ENCODE data around the gene MYLK. TPM values are rescaled to one million over a fixed set of nuclear protein-coding genes. Genes with fewer than 3 reads are reported as not detected.
"Not testable (repeated sequence)": the region's sequence is repeated elsewhere in the genome, so short reads cannot be mapped to it uniquely, and the experiment has no call there.

The MYLK gene
- total and polyA plus RNA-seq, 9 donors: 16.4 to 34.5 (median 27.0) TPM

GRCh38 chr3:123605789-123606234 lies 278.3 kb downstream of the MYLK start:
- Histone ChIP-seq H3K4me3 (ENCODE audit: low read length) (no peak overlapping the region), H3K27ac (ENCODE audit: low read length) (no peak overlapping the region), H3K4me1 (ENCODE audit: control insufficient read depth, insufficient read depth, low read length) (no peaks in the 10 kb centered on the region), H3K9me3 (replicated peaks; ENCODE audit: control insufficient read depth, low read depth, low read length) (no peaks in the 10 kb centered on the region), H3K27me3 (ENCODE audit: control insufficient read depth, insufficient read depth, low read length) (no peaks in the 10 kb centered on the region), H3K36me3 (ENCODE audit: control insufficient read depth, insufficient read depth, low read length) (peaks cover 5% of the 10 kb centered on the region)
- 92% methylated on average over 3 of the region's 5 CpGs for WGBS (ENCODE audit: insufficient coverage)
- DNase-seq: no peak

- whole genome bisulfite sequencing (ENCODE audit: insufficient coverage): 81% methylated on average over 2 of the region's 2 CpGs
- not testable (repeated sequence) for DNase-seq; H3K4me1 ChIP-seq (ENCODE audit: control insufficient read depth, insufficient read depth, low read length); H3K27ac ChIP-seq (ENCODE audit: low read length); H3K36me3 ChIP-seq (ENCODE audit: control insufficient read depth, insufficient read depth, low read length); H3K4me3 ChIP-seq (ENCODE audit: low read length); H3K9me3 ChIP-seq (replicated peaks; ENCODE audit: control insufficient read depth, low read depth, low read length); H3K27me3 ChIP-seq (ENCODE audit: control insufficient read depth, insufficient read depth, low read length)
These were observed 281.0 kb downstream of the MYLK start for GRCh38 chr3:123603153-123603552.

GRCh38 chr3:123602325-123602724 lies 281.8 kb downstream of the MYLK start:
- Histone ChIP-seq H3K27me3 (ENCODE audit: control insufficient read depth, insufficient read depth, low read length) (no peaks in the 10 kb centered on the region), H3K4me3 (ENCODE audit: low read length) (no peak overlapping the region), H3K9me3 (replicated peaks; ENCODE audit: control insufficient read depth, low read depth, low read length) (no peaks in the 10 kb centered on the region), H3K36me3 (ENCODE audit: control insufficient read depth, insufficient read depth, low read length) (peaks cover 5% of the 10 kb centered on the region), H3K27ac (ENCODE audit: low read length) (no peak overlapping the region), H3K4me1 (ENCODE audit: control insufficient read depth, insufficient read depth, low read length) (no peaks in the 10 kb centered on the region)
- WGBS (ENCODE audit: insufficient coverage): no CpG with 5 or more reads among the region's 1 CpG
- no peak for DNase-seq

GRCh38 chr3:123600863-123601262 lies 283.3 kb downstream of the MYLK start:
- H3K27me3 ChIP-seq (ENCODE audit: control insufficient read depth, insufficient read depth, low read length); H3K36me3 ChIP-seq (ENCODE audit: control insufficient read depth, insufficient read depth, low read length); H3K4me1 ChIP-seq (ENCODE audit: control insufficient read depth, insufficient read depth, low read length); H3K27ac ChIP-seq (ENCODE audit: low read length); H3K9me3 ChIP-seq (replicated peaks; ENCODE audit: control insufficient read depth, low read depth, low read length); H3K4me3 ChIP-seq (ENCODE audit: low read length); DNase-seq: not testable (repeated sequence)

GRCh38 chr3:123597561-123597960 lies 286.6 kb downstream of the MYLK start:
- H3K4me1 ChIP-seq (ENCODE audit: control insufficient read depth, insufficient read depth, low read length): no peaks in the 10 kb centered on the region
- H3K4me3 ChIP-seq (ENCODE audit: low read length): no peak overlapping the region
- no peaks in the 10 kb centered on the region for H3K36me3 ChIP-seq (ENCODE audit: control insufficient read depth, insufficient read depth, low read length)
- H3K27ac ChIP-seq (ENCODE audit: low read length): no peak overlapping the region
- DNase-seq: no peak
- WGBS (ENCODE audit: insufficient coverage): 100% methylated on average over 2 of the region's 4 CpGs
- no peaks in the 10 kb centered on the region for H3K27me3 ChIP-seq (ENCODE audit: control insufficient read depth, insufficient read depth, low read length)
- H3K9me3 ChIP-seq (replicated peaks; ENCODE audit: control insufficient read depth, low read depth, low read length): no peaks in the 10 kb centered on the region

- no peaks in the 10 kb centered on the region for H3K4me1 ChIP-seq (ENCODE audit: control insufficient read depth, insufficient read depth, low read length)
- WGBS (ENCODE audit: insufficient coverage): 43% methylated on average over 1 of the region's 5 CpGs
- no peak for DNase-seq
These were observed 288.5 kb downstream of the MYLK start for GRCh38 chr3:123595396-123596180.

GRCh38 chr3:123593381-123593780 lies 290.8 kb downstream of the MYLK start:
- Histone ChIP-seq H3K27me3 (ENCODE audit: control insufficient read depth, insufficient read depth, low read length) (no peaks in the 10 kb centered on the region), H3K36me3 (ENCODE audit: control insufficient read depth, insufficient read depth, low read length) (no peaks in the 10 kb centered on the region), H3K9me3 (replicated peaks; ENCODE audit: control insufficient read depth, low read depth, low read length) (peaks cover 11% of the 10 kb centered on the region), H3K4me3 (ENCODE audit: low read length) (no peak overlapping the region), H3K27ac (ENCODE audit: low read length) (no peak overlapping the region), H3K4me1 (ENCODE audit: control insufficient read depth, insufficient read depth, low read length) (no peaks in the 10 kb centered on the region)
- DNase-seq: no peak
- 94% methylated on average over 2 of the region's 3 CpGs for WGBS (ENCODE audit: insufficient coverage)

More at GRCh38 chr3:123595396-123596180, 288.5 kb downstream of the MYLK start:
- Histone ChIP-seq H3K9me3 (replicated peaks; ENCODE audit: control insufficient read depth, low read depth, low read length) (peaks cover 6% of the 10 kb centered on the region), H3K27ac (ENCODE audit: low read length) (no peak overlapping the region), H3K4me3 (ENCODE audit: low read length) (no peak overlapping the region), H3K27me3 (ENCODE audit: control insufficient read depth, insufficient read depth, low read length) (no peaks in the 10 kb centered on the region), H3K36me3 (ENCODE audit: control insufficient read depth, insufficient read depth, low read length) (no peaks in the 10 kb centered on the region)

GRCh38 chr3:123590685-123591450 lies 293.3 kb downstream of the MYLK start:
- DNase-seq: no peak
- H3K27ac ChIP-seq (ENCODE audit: low read length): no peak overlapping the region
- peaks cover 11% of the 10 kb centered on the region for H3K9me3 ChIP-seq (replicated peaks; ENCODE audit: control insufficient read depth, low read depth, low read length)
- no peak overlapping the region for H3K4me3 ChIP-seq (ENCODE audit: low read length)
- no peaks in the 10 kb centered on the region for H3K27me3 ChIP-seq (ENCODE audit: control insufficient read depth, insufficient read depth, low read length)
- WGBS (ENCODE audit: insufficient coverage): 100% methylated on average over 3 of the region's 3 CpGs
- H3K4me1 ChIP-seq (ENCODE audit: control insufficient read depth, insufficient read depth, low read length): peaks cover 5% of the 10 kb centered on the region
- H3K36me3 ChIP-seq (ENCODE audit: control insufficient read depth, insufficient read depth, low read length): no peaks in the 10 kb centered on the region

GRCh38 chr3:123587401-123587800 lies 296.7 kb downstream of the MYLK start:
- Histone ChIP-seq H3K36me3 (ENCODE audit: control insufficient read depth, insufficient read depth, low read length) (no peaks in the 10 kb centered on the region), H3K4me1 (ENCODE audit: control insufficient read depth, insufficient read depth, low read length) (peaks cover 10% of the 10 kb centered on the region), H3K27ac (ENCODE audit: low read length) (no peak overlapping the region), H3K9me3 (replicated peaks; ENCODE audit: control insufficient read depth, low read depth, low read length) (peaks cover 11% of the 10 kb centered on the region), H3K27me3 (ENCODE audit: control insufficient read depth, insufficient read depth, low read length) (no peaks in the 10 kb centered on the region), H3K4me3 (ENCODE audit: low read length) (no peak overlapping the region)
- no peak for DNase-seq
- WGBS (ENCODE audit: insufficient coverage): 79% methylated on average over 2 of the region's 2 CpGs

- no peak overlapping the region for H3K4me3 ChIP-seq (ENCODE audit: low read length)
- no peak overlapping the region for H3K27ac ChIP-seq (ENCODE audit: low read length)
- H3K9me3 ChIP-seq (replicated peaks; ENCODE audit: control insufficient read depth, low read depth, low read length): peaks cover 11% of the 10 kb centered on the region
- no peaks in the 10 kb centered on the region for H3K27me3 ChIP-seq (ENCODE audit: control insufficient read depth, insufficient read depth, low read length)
- peaks cover 10% of the 10 kb centered on the region for H3K4me1 ChIP-seq (ENCODE audit: control insufficient read depth, insufficient read depth, low read length)
- no peaks in the 10 kb centered on the region for H3K36me3 ChIP-seq (ENCODE audit: control insufficient read depth, insufficient read depth, low read length)
- no peak for DNase-seq
- WGBS (ENCODE audit: insufficient coverage): no CpG with 5 or more reads among the region's 2 CpGs
These were observed 297.2 kb downstream of the MYLK start for GRCh38 chr3:123586968-123587367.

Measured in muscle of leg (tissue), 11 donors.